ENCODE measurements around the gene IHH.

IHH gene

GRCh38 chr2:219023045-219023605 lies 37.6 kb downstream of the IHH start:
- Histone ChIP-seq H2BK120ac (ENCODE audit: low read depth, low read length) (no peak overlapping the region), H3K27me3 (ENCODE audit: insufficient read depth, low read length, poor library complexity) (no peaks in the 10 kb centered on the region), H3K36me3 (ENCODE audit: control insufficient read depth, insufficient read depth, low read length) (no peaks in the 10 kb centered on the region), H3K56ac (ENCODE audit: low read length) (no peak overlapping the region), H2AK5ac (ENCODE audit: low read length) (no peak overlapping the region), H3K4me1 (ENCODE audit: control insufficient read depth, low read depth, low read length) (no peaks in the 10 kb centered on the region), H4K8ac (ENCODE audit: low read depth, low read length) (no peak overlapping the region), H3K23ac (ENCODE audit: low read length) (no peak overlapping the region), H3K27ac (ENCODE audit: low read depth, low read length) (no peak overlapping the region), H2BK5ac (ENCODE audit: low read length) (no peak overlapping the region), H3K4me2 (ENCODE audit: low read length) (no peak overlapping the region), H3K18ac (ENCODE audit: low read length) (no peak overlapping the region), H3K79me2 (ENCODE audit: control insufficient read depth, insufficient read depth, low read length) (no peaks in the 10 kb centered on the region), H3K9ac (ENCODE audit: low read length) (no peak overlapping the region), H4K5ac (ENCODE audit: low read length) (no peak overlapping the region), H2BK15ac (replicated peaks; ENCODE audit: low read depth) (no peak overlapping the region), H3K4me3 (ENCODE audit: low read length) (no peak overlapping the region), H3K4ac (ENCODE audit: low read depth, low read length) (no peak overlapping the region), H3K79me1 (ENCODE audit: low read length) (no peaks in the 10 kb centered on the region)
- no CpG with 5 or more reads among the region's 12 CpGs for WGBS (ENCODE audit: extremely low coverage, insufficient coverage, low lambda C conversion rate)
- DNase-seq, result no peak

GRCh38 chr2:219022616-219023015 lies 38.1 kb downstream of the IHH start:
- Histone ChIP-seq H3K4me2 (ENCODE audit: low read length) (no peak overlapping the region), H3K79me1 (ENCODE audit: low read length) (no peaks in the 10 kb centered on the region), H2AK5ac (ENCODE audit: low read length) (no peak overlapping the region), H3K36me3 (ENCODE audit: control insufficient read depth, insufficient read depth, low read length) (no peaks in the 10 kb centered on the region), H2BK5ac (ENCODE audit: low read length) (no peak overlapping the region), H3K27me3 (ENCODE audit: insufficient read depth, low read length, poor library complexity) (no peaks in the 10 kb centered on the region), H3K56ac (ENCODE audit: low read length) (no peak overlapping the region), H4K5ac (ENCODE audit: low read length) (no peak overlapping the region), H3K4me1 (ENCODE audit: control insufficient read depth, low read depth, low read length) (no peaks in the 10 kb centered on the region), H3K4me3 (ENCODE audit: low read length) (no peak overlapping the region), H3K23ac (ENCODE audit: low read length) (no peak overlapping the region), H3K4ac (ENCODE audit: low read depth, low read length) (no peak overlapping the region), H2BK15ac (replicated peaks; ENCODE audit: low read depth) (no peak overlapping the region), H2BK120ac (ENCODE audit: low read depth, low read length) (no peak overlapping the region), H3K9ac (ENCODE audit: low read length) (no peak overlapping the region), H3K18ac (ENCODE audit: low read length) (no peak overlapping the region), H4K8ac (ENCODE audit: low read depth, low read length) (no peak overlapping the region), H3K27ac (ENCODE audit: low read depth, low read length) (no peak overlapping the region), H3K79me2 (ENCODE audit: control insufficient read depth, insufficient read depth, low read length) (no peaks in the 10 kb centered on the region)
- no CpG with 5 or more reads among the region's 5 CpGs for WGBS (ENCODE audit: extremely low coverage, insufficient coverage, low lambda C conversion rate)
- no peak for DNase-seq

- H3K27ac ChIP-seq (ENCODE audit: low read depth, low read length), result no peak overlapping the region
- no peak overlapping the region for H3K4me2 ChIP-seq (ENCODE audit: low read length)
- no peaks in the 10 kb centered on the region for H3K27me3 ChIP-seq (ENCODE audit: insufficient read depth, low read length, poor library complexity)
- no peak overlapping the region for H3K4me3 ChIP-seq (ENCODE audit: low read length)
- H2BK120ac ChIP-seq (ENCODE audit: low read depth, low read length), result no peak overlapping the region
- no peaks in the 10 kb centered on the region for H3K79me1 ChIP-seq (ENCODE audit: low read length)
- no CpG with 5 or more reads among the region's 12 CpGs for WGBS (ENCODE audit: extremely low coverage, insufficient coverage, low lambda C conversion rate)
- no peak overlapping the region for H2AK5ac ChIP-seq (ENCODE audit: low read length)
- H3K56ac ChIP-seq (ENCODE audit: low read length), result no peak overlapping the region
- H4K8ac ChIP-seq (ENCODE audit: low read depth, low read length), result no peak overlapping the region
- H3K18ac ChIP-seq (ENCODE audit: low read length), result no peak overlapping the region
- no peaks in the 10 kb centered on the region for H3K4me1 ChIP-seq (ENCODE audit: control insufficient read depth, low read depth, low read length)
- H2BK5ac ChIP-seq (ENCODE audit: low read length), result no peak overlapping the region
- no peak overlapping the region for H4K5ac ChIP-seq (ENCODE audit: low read length)
- H2BK15ac ChIP-seq (replicated peaks; ENCODE audit: low read depth), result no peak overlapping the region
- DNase-seq, result no peak
- H3K9ac ChIP-seq (ENCODE audit: low read length), result no peak overlapping the region
- no peaks in the 10 kb centered on the region for H3K36me3 ChIP-seq (ENCODE audit: control insufficient read depth, insufficient read depth, low read length)
- H3K4ac ChIP-seq (ENCODE audit: low read depth, low read length), result no peak overlapping the region
- no peak overlapping the region for H3K23ac ChIP-seq (ENCODE audit: low read length)
- H3K79me2 ChIP-seq (ENCODE audit: control insufficient read depth, insufficient read depth, low read length), result no peaks in the 10 kb centered on the region
Observed at GRCh38 chr2:219022041-219022440, 38.7 kb downstream of the IHH start.

- Histone ChIP-seq H3K79me2 (ENCODE audit: control insufficient read depth, insufficient read depth, low read length) (no peaks in the 10 kb centered on the region), H2BK15ac (replicated peaks; ENCODE audit: low read depth) (no peak overlapping the region), H3K36me3 (ENCODE audit: control insufficient read depth, insufficient read depth, low read length) (no peaks in the 10 kb centered on the region), H4K5ac (ENCODE audit: low read length) (no peak overlapping the region), H3K4ac (ENCODE audit: low read depth, low read length) (no peak overlapping the region), H3K27ac (ENCODE audit: low read depth, low read length) (no peak overlapping the region), H2BK5ac (ENCODE audit: low read length) (no peak overlapping the region), H3K4me3 (ENCODE audit: low read length) (no peak overlapping the region), H3K9ac (ENCODE audit: low read length) (no peak overlapping the region), H2AK5ac (ENCODE audit: low read length) (no peak overlapping the region), H3K79me1 (ENCODE audit: low read length) (no peaks in the 10 kb centered on the region), H2BK120ac (ENCODE audit: low read depth, low read length) (no peak overlapping the region), H3K27me3 (ENCODE audit: insufficient read depth, low read length, poor library complexity) (no peaks in the 10 kb centered on the region), H3K4me2 (ENCODE audit: low read length) (no peak overlapping the region), H3K4me1 (ENCODE audit: control insufficient read depth, low read depth, low read length) (no peaks in the 10 kb centered on the region), H4K8ac (ENCODE audit: low read depth, low read length) (no peak overlapping the region), H3K23ac (ENCODE audit: low read length) (no peak overlapping the region), H3K18ac (ENCODE audit: low read length) (no peak overlapping the region), H3K56ac (ENCODE audit: low read length) (no peak overlapping the region)
- DNase-seq, result no peak
- WGBS (ENCODE audit: extremely low coverage, insufficient coverage, low lambda C conversion rate), result no CpG with 5 or more reads among the region's 9 CpGs
Observed at GRCh38 chr2:219021591-219021990, 39.1 kb downstream of the IHH start.

GRCh38 chr2:219020604-219021365 lies 39.9 kb downstream of the IHH start:
- Histone ChIP-seq H3K27ac (ENCODE audit: low read depth, low read length) (no peak overlapping the region), H2BK15ac (replicated peaks; ENCODE audit: low read depth) (no peak overlapping the region), H2BK120ac (ENCODE audit: low read depth, low read length) (no peak overlapping the region), H3K4me3 (ENCODE audit: low read length) (no peak overlapping the region), H3K27me3 (ENCODE audit: insufficient read depth, low read length, poor library complexity) (no peaks in the 10 kb centered on the region), H2BK5ac (ENCODE audit: low read length) (no peak overlapping the region), H4K5ac (ENCODE audit: low read length) (no peak overlapping the region), H3K4me1 (ENCODE audit: control insufficient read depth, low read depth, low read length) (no peaks in the 10 kb centered on the region), H4K8ac (ENCODE audit: low read depth, low read length) (no peak overlapping the region), H3K18ac (ENCODE audit: low read length) (no peak overlapping the region), H2AK5ac (ENCODE audit: low read length) (no peak overlapping the region), H3K4me2 (ENCODE audit: low read length) (no peak overlapping the region), H3K23ac (ENCODE audit: low read length) (no peak overlapping the region), H3K36me3 (ENCODE audit: control insufficient read depth, insufficient read depth, low read length) (no peaks in the 10 kb centered on the region), H3K9ac (ENCODE audit: low read length) (no peak overlapping the region), H3K56ac (ENCODE audit: low read length) (no peak overlapping the region), H3K79me1 (ENCODE audit: low read length) (no peaks in the 10 kb centered on the region), H3K79me2 (ENCODE audit: control insufficient read depth, insufficient read depth, low read length) (no peaks in the 10 kb centered on the region), H3K4ac (ENCODE audit: low read depth, low read length) (no peak overlapping the region)
- no peak for DNase-seq
- whole genome bisulfite sequencing (ENCODE audit: extremely low coverage, insufficient coverage, low lambda C conversion rate), result no CpG with 5 or more reads among the region's 11 CpGs

GRCh38 chr2:219019436-219019835 lies 41.3 kb downstream of the IHH start:
- H2AK5ac ChIP-seq (ENCODE audit: low read length), result no peak overlapping the region
- H3K23ac ChIP-seq (ENCODE audit: low read length), result no peak overlapping the region
- H4K8ac ChIP-seq (ENCODE audit: low read depth, low read length), result no peak overlapping the region
- H2BK120ac ChIP-seq (ENCODE audit: low read depth, low read length), result no peak overlapping the region
- no peak overlapping the region for H3K4me3 ChIP-seq (ENCODE audit: low read length)
- no CpG with 5 or more reads among the region's 6 CpGs for WGBS (ENCODE audit: extremely low coverage, insufficient coverage, low lambda C conversion rate)
- no peak overlapping the region for H3K9ac ChIP-seq (ENCODE audit: low read length)
- no peaks in the 10 kb centered on the region for H3K79me2 ChIP-seq (ENCODE audit: control insufficient read depth, insufficient read depth, low read length)
- H2BK15ac ChIP-seq (replicated peaks; ENCODE audit: low read depth), result no peak overlapping the region
- no peaks in the 10 kb centered on the region for H3K4me1 ChIP-seq (ENCODE audit: control insufficient read depth, low read depth, low read length)
- no peaks in the 10 kb centered on the region for H3K36me3 ChIP-seq (ENCODE audit: control insufficient read depth, insufficient read depth, low read length)
- H3K18ac ChIP-seq (ENCODE audit: low read length), result no peak overlapping the region
- no peak overlapping the region for H3K4me2 ChIP-seq (ENCODE audit: low read length)
- no peaks in the 10 kb centered on the region for H3K79me1 ChIP-seq (ENCODE audit: low read length)
- H3K27ac ChIP-seq (ENCODE audit: low read depth, low read length), result no peak overlapping the region
- no peak overlapping the region for H3K4ac ChIP-seq (ENCODE audit: low read depth, low read length)
- no peak overlapping the region for H2BK5ac ChIP-seq (ENCODE audit: low read length)
- DNase-seq, result no peak
- no peak overlapping the region for H4K5ac ChIP-seq (ENCODE audit: low read length)
- H3K56ac ChIP-seq (ENCODE audit: low read length), result no peak overlapping the region
- H3K27me3 ChIP-seq (ENCODE audit: insufficient read depth, low read length, poor library complexity), result no peaks in the 10 kb centered on the region

Measured in mesendoderm (in vitro differentiated cells).